Hepatocyte (in vitro differentiated cells): ENCODE measurements around the gene COMMD4. TPM values are rescaled to one million over a fixed set of nuclear protein-coding genes. Genes with fewer than 3 reads are reported as not detected.

ENCODE experiments used
- DNase-seq: peaks from one replicate; pipeline ENCODE4 v3.0.0-alpha.2; 2016; ENCODE audit warnings: low spot score
- H2AFZ ChIP-seq: fragments of 200-600 bp; sonication (generic); 2 replicates; pipeline ENCODE4 v1.6.0; 2016; ENCODE audit warnings: antibody characterized with exemption, mild to moderate bottlenecking
- H3K27ac ChIP-seq: fragments of 200-600 bp; sonication (generic); 2 replicates; pipeline ENCODE4 v1.5.1; 2016; ENCODE audit warnings: mild to moderate bottlenecking
- H3K27me3 ChIP-seq: fragments of 200-600 bp; sonication (generic); 2 replicates; pipeline ENCODE4 v1.6.1; 2016
- H3K36me3 ChIP-seq: fragments of 200-600 bp; sonication (generic); replicated peaks from 2 replicates; pipeline ENCODE4 v1.5.1; 2016; ENCODE audit warnings: low read depth; ENCODE audit not compliant: insufficient read depth
- H3K4me1 ChIP-seq: fragments of 200-600 bp; sonication (generic); 2 replicates; pipeline ENCODE4 v1.5.1; 2016; ENCODE audit warnings: mild to moderate bottlenecking, moderate library complexity; ENCODE audit not compliant: insufficient read depth
- H3K4me2 ChIP-seq: fragments of 200-600 bp; sonication (generic); 2 replicates; pipeline ENCODE4 v1.6.0; 2016
- H3K4me3 ChIP-seq: fragments of 200-600 bp; sonication (generic); 2 replicates; pipeline ENCODE4 v1.5.1; 2016; ENCODE audit warnings: mild to moderate bottlenecking
- H3K79me2 ChIP-seq: fragments of 200-600 bp; sonication (generic); 2 replicates; pipeline ENCODE4 v1.6.0; 2017; ENCODE audit warnings: mild to moderate bottlenecking
- H3K9me2 ChIP-seq: fragments of 200-600 bp; sonication (generic); replicated peaks from 2 replicates; pipeline ENCODE4 v1.6.0; 2017; ENCODE audit warnings: mild to moderate bottlenecking; ENCODE audit not compliant: insufficient read depth
- H3K9me3 ChIP-seq: fragments of 200-600 bp; sonication (generic); 2 replicates; pipeline ENCODE4 v1.5.1; 2016; ENCODE audit warnings: low read depth, mild to moderate bottlenecking
- H4K20me1 ChIP-seq: fragments of 200-600 bp; sonication (generic); 2 replicates; pipeline ENCODE4 v1.6.0; 2016; ENCODE audit warnings: mild to moderate bottlenecking; ENCODE audit not compliant: insufficient read depth, poor library complexity, severe bottlenecking
- CTCF ChIP-seq: fragments of 200-600 bp; sonication (generic); IDR thresholded peaks from 2 replicates; pipeline ENCODE4 v1.5.1; 2016; ENCODE audit warnings: antibody characterized with exemption, mild to moderate bottlenecking; ENCODE audit not compliant: poor library complexity
- EZH2 ChIP-seq: fragments of 200-600 bp; sonication (generic); IDR thresholded peaks from 2 replicates; pipeline ENCODE4 v1.6.1; 2016; ENCODE audit warnings: antibody characterized with exemption, mild to moderate bottlenecking, borderline replicate concordance
- EZH2phosphoT487 ChIP-seq: fragments of 200-600 bp; sonication (generic); IDR thresholded peaks from one replicate; pipeline ENCODE4 v1.6.1; 2018; ENCODE audit warnings: antibody characterized with exemption, mild to moderate bottlenecking, low read depth, moderate library complexity; ENCODE audit not compliant: unreplicated experiment, severe bottlenecking
- WGBS: methylation state at CpG from one replicate; pipeline ENCODE4 v1.1.6; 2016; ENCODE audit warnings: low lambda C conversion rate; ENCODE audit errors: missing lambda C conversion rate; 5-methylcytosine and 5-hydroxymethylcytosine counted together
- polyA plus RNA-seq: library from polyadenylated mRNA; unstranded; fragments of >200 nt; fragmentation: Nextera tagmentation; extraction: Ambion mirVana; gene quantifications from 2 replicates; pipeline ENCODE4 v1.2.1, GENCODE V29; 2016
- total RNA-seq: library from RNA; depleted of rRNA; stranded (reverse); fragments of >200 nt; gene quantifications from 2 replicates; pipeline ENCODE4 v1.2.3, GENCODE V29; 2014

Gene COMMD4
- total and polyA plus RNA-seq, 2 experiments from 2014 or later = 70.3 to 105 TPM

GRCh38 chr15:75361989-75362641 is 26.3 kb downstream of the COMMD4 start:
- WGBS = 91% methylated on average over 13 of the region's 13 CpGs
- no peak for DNase-seq
- no peaks in the 10 kb centered on the region for H3K36me3 ChIP-seq
- H3K27ac ChIP-seq = no peak overlapping the region
- TF ChIP-seq CTCF (no peak), EZH2 (no peak), EZH2phosphoT487 (no peak)
- H3K9me2 ChIP-seq = no peaks in the 10 kb centered on the region
- no peak overlapping the region for H3K4me2 ChIP-seq
- H3K79me2 ChIP-seq = peaks cover 4% of the 10 kb centered on the region
- H3K27me3 ChIP-seq = no peaks in the 10 kb centered on the region
- no peak overlapping the region for H3K4me3 ChIP-seq
- no peak overlapping the region for H2AFZ ChIP-seq
- H3K9me3 ChIP-seq = no peaks in the 10 kb centered on the region
- no peaks in the 10 kb centered on the region for H4K20me1 ChIP-seq
- no peaks in the 10 kb centered on the region for H3K4me1 ChIP-seq

- Histone ChIP-seq H3K27ac (no peak overlapping the region), H3K9me2 (no peaks in the 10 kb centered on the region), H3K4me2 (no peak overlapping the region), H3K4me3 (no peak overlapping the region), H3K36me3 (no peaks in the 10 kb centered on the region), H4K20me1 (no peaks in the 10 kb centered on the region), H3K4me1 (no peaks in the 10 kb centered on the region), H2AFZ (no peak overlapping the region), H3K27me3 (no peaks in the 10 kb centered on the region), H3K9me3 (no peaks in the 10 kb centered on the region), H3K79me2 (peaks cover 8% of the 10 kb centered on the region)
- no peak for DNase-seq
- TF ChIP-seq EZH2phosphoT487 = no peak
- TF ChIP-seq CTCF = no peak
- no peak for TF ChIP-seq EZH2
- 95% methylated on average over 7 of the region's 7 CpGs for WGBS
Observed at GRCh38 chr15:75362642-75363249, 26.9 kb downstream of the COMMD4 start.

- H3K79me2 ChIP-seq = peaks cover 8% of the 10 kb centered on the region
- no peak overlapping the region for H3K4me2 ChIP-seq
- no peaks in the 10 kb centered on the region for H3K36me3 ChIP-seq
- no peaks in the 10 kb centered on the region for H3K27me3 ChIP-seq
- H4K20me1 ChIP-seq = no peaks in the 10 kb centered on the region
- no peak for DNase-seq
- no peaks in the 10 kb centered on the region for H3K4me1 ChIP-seq
- no peak overlapping the region for H2AFZ ChIP-seq
- no peak for TF ChIP-seq CTCF
- no peak for TF ChIP-seq EZH2
- TF ChIP-seq EZH2phosphoT487 = no peak
- no peak overlapping the region for H3K27ac ChIP-seq
- no peaks in the 10 kb centered on the region for H3K9me2 ChIP-seq
- H3K4me3 ChIP-seq = no peak overlapping the region
- 94% methylated on average over 9 of the region's 9 CpGs for WGBS
- no peaks in the 10 kb centered on the region for H3K9me3 ChIP-seq
Observed at GRCh38 chr15:75363786-75364185, 27.9 kb downstream of the COMMD4 start.
